NCI-H2171 treated with DMSO at 0.1 percent for 48 hours (cell line): ENCODE results near the gene NRG3.

Experiments
- DNase-seq: peaks from one replicate; lab custom pipeline; 2025; lab: John Stamatoyannopoulos, UW

The NRG3 gene

GRCh38 chr10:82089327-82089726, 214.3 kb downstream of the NRG3 start:
- peak; percentile 7 for DNase-seq

GRCh38 chr10:82091413-82091812, 216.4 kb downstream of the NRG3 start:
- peak; percentile 58 for DNase-seq

GRCh38 chr10:82092111-82092510, 217.1 kb downstream of the NRG3 start:
- peak; percentile 76 for DNase-seq

GRCh38 chr10:82124713-82125112, 249.7 kb downstream of the NRG3 start:
- no peak for DNase-seq

- DNase-seq = no peak
Observed at GRCh38 chr10:82128527-82128926, 253.5 kb downstream of the NRG3 start.

GRCh38 chr10:82136103-82136502, 261.1 kb downstream of the NRG3 start:
- DNase-seq = no peak

GRCh38 chr10:82144153-82144552, 269.2 kb downstream of the NRG3 start:
- DNase-seq = peak; percentile 85

GRCh38 chr10:82148764-82149163, 273.8 kb downstream of the NRG3 start:
- DNase-seq = no peak

GRCh38 chr10:82149674-82150073, 274.7 kb downstream of the NRG3 start:
- peak; percentile 42 for DNase-seq

GRCh38 chr10:82150123-82150900, 275.3 kb downstream of the NRG3 start:
- DNase-seq = peak; percentile 67

GRCh38 chr10:82160307-82160706, 285.3 kb downstream of the NRG3 start:
- no peak for DNase-seq

GRCh38 chr10:82161264-82161663, 286.3 kb downstream of the NRG3 start:
- DNase-seq = no peak

GRCh38 chr10:82162549-82163195, 287.7 kb downstream of the NRG3 start:
- DNase-seq = no peak

GRCh38 chr10:82171899-82172298, 296.9 kb downstream of the NRG3 start:
- no peak for DNase-seq

GRCh38 chr10:82176587-82176986, 301.6 kb downstream of the NRG3 start:
- DNase-seq = no peak

GRCh38 chr10:82190432-82191260, 315.7 kb downstream of the NRG3 start:
- DNase-seq = no peak

GRCh38 chr10:82191653-82192052, 316.7 kb downstream of the NRG3 start:
- no peak for DNase-seq

GRCh38 chr10:82192665-82193064, 317.7 kb downstream of the NRG3 start:
- no peak for DNase-seq

GRCh38 chr10:82194419-82194818, 319.4 kb downstream of the NRG3 start:
- no peak for DNase-seq

GRCh38 chr10:82206831-82207230, 331.8 kb downstream of the NRG3 start:
- no peak for DNase-seq

- peak; percentile 49 for DNase-seq
Observed at GRCh38 chr10:82208726-82209125, 333.7 kb downstream of the NRG3 start.

GRCh38 chr10:82210331-82210730, 335.3 kb downstream of the NRG3 start:
- no peak for DNase-seq

GRCh38 chr10:82211346-82211745, 336.4 kb downstream of the NRG3 start:
- no peak for DNase-seq
